Measurements from ENCODE around the gene CLTB. TPM values are rescaled to one million over a fixed set of nuclear protein-coding genes. Genes with fewer than 3 reads are reported as not detected.

Gene CLTB
- total and polyA plus RNA-seq, 10 of the 15 experiments (the other 5 are each of a cell fraction or from before 2014, with no cell fraction given), result 1.6 to 52.8 (median 36.9) TPM

DNA sequence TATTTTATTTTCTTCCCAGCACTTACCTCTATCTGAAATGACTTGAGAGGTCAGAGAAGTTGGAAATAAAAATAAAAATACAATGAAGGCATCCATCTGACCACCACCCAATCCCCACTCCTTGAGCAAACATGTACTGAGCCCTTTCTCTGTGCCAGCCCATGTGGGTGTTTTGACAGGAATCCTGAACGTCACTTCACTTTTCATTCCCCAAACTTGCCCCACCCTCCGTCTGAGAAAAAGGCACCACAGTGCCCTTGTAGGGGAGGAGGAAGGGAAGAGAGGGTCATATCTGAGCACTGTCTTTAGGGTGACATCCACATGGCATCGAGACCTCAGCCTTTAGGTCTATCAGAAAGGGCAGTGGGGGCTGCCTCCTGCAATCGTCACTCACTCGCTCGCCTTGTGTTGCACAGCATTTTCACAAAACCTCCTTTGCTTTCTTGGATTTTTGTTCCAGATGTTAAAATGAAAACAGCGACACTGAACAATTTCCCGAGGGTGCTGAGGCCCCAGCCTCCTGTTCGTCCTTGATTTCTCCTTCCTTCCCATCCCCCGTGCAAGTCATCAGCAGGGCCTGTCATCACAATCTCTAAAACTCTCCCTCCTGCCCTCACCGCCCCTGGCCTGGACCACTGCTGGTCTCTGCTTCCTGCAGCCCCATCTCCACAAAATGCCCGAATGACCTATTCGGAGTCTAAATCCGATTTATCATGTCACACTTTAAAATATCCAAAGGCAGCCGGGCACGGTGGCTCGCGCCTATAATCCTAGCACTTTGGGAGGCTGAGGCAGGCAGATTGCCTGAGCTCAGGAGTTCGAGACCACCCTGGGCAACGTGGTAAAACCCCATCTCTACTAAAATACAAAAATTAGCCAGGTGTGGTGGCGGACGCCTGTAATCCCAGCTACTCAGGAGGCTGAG, 14.8 kb downstream of the CLTB start (continued):
- TF ChIP-seq, protein P1, sequence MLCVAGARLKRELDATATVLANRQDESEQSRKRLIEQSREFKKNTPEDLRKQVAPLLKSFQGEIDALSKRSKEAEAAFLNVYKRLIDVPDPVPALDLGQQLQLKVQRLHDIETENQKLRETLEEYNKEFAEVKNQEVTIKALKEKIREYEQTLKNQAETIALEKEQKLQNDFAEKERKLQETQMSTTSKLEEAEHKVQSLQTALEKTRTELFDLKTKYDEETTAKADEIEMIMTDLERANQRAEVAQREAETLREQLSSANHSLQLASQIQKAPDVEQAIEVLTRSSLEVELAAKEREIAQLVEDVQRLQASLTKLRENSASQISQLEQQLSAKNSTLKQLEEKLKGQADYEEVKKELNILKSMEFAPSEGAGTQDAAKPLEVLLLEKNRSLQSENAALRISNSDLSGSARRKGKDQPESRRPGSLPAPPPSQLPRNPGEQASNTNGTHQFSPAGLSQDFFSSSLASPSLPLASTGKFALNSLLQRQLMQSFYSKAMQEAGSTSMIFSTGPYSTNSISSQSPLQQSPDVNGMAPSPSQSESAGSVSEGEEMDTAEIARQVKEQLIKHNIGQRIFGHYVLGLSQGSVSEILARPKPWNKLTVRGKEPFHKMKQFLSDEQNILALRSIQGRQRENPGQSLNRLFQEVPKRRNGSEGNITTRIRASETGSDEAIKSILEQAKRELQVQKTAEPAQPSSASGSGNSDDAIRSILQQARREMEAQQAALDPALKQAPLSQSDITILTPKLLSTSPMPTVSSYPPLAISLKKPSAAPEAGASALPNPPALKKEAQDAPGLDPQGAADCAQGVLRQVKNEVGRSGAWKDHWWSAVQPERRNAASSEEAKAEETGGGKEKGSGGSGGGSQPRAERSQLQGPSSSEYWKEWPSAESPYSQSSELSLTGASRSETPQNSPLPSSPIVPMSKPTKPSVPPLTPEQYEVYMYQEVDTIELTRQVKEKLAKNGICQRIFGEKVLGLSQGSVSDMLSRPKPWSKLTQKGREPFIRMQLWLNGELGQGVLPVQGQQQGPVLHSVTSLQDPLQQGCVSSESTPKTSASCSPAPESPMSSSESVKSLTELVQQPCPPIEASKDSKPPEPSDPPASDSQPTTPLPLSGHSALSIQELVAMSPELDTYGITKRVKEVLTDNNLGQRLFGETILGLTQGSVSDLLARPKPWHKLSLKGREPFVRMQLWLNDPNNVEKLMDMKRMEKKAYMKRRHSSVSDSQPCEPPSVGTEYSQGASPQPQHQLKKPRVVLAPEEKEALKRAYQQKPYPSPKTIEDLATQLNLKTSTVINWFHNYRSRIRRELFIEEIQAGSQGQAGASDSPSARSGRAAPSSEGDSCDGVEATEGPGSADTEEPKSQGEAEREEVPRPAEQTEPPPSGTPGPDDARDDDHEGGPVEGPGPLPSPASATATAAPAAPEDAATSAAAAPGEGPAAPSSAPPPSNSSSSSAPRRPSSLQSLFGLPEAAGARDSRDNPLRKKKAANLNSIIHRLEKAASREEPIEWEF (IDR thresholded peaks at IDR 0.05; ENCODE audit: insufficient replicate concordance, low read depth, low read length), result no peak
- no peak for TF ChIP-seq MEF2A (IDR thresholded peaks at IDR 0.05; ENCODE audit: insufficient read depth, low read depth, low read length)
- TF ChIP-seq, protein P2, sequence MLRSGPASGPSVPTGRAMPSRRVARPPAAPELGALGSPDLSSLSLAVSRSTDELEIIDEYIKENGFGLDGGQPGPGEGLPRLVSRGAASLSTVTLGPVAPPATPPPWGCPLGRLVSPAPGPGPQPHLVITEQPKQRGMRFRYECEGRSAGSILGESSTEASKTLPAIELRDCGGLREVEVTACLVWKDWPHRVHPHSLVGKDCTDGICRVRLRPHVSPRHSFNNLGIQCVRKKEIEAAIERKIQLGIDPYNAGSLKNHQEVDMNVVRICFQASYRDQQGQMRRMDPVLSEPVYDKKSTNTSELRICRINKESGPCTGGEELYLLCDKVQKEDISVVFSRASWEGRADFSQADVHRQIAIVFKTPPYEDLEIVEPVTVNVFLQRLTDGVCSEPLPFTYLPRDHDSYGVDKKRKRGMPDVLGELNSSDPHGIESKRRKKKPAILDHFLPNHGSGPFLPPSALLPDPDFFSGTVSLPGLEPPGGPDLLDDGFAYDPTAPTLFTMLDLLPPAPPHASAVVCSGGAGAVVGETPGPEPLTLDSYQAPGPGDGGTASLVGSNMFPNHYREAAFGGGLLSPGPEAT (IDR thresholded peaks at IDR 0.05; ENCODE audit: low read depth), result no peak
- TF ChIP-seq, protein P3, sequence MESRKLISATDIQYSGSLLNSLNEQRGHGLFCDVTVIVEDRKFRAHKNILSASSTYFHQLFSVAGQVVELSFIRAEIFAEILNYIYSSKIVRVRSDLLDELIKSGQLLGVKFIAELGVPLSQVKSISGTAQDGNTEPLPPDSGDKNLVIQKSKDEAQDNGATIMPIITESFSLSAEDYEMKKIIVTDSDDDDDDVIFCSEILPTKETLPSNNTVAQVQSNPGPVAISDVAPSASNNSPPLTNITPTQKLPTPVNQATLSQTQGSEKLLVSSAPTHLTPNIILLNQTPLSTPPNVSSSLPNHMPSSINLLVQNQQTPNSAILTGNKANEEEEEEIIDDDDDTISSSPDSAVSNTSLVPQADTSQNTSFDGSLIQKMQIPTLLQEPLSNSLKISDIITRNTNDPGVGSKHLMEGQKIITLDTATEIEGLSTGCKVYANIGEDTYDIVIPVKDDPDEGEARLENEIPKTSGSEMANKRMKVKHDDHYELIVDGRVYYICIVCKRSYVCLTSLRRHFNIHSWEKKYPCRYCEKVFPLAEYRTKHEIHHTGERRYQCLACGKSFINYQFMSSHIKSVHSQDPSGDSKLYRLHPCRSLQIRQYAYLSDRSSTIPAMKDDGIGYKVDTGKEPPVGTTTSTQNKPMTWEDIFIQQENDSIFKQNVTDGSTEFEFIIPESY (IDR thresholded peaks at IDR 0.05), result no peak
- TF ChIP-seq GABPA (IDR thresholded peaks at IDR 0.05; ENCODE audit: low read depth), result no peak
- TF ChIP-seq WRNIP1 (IDR thresholded peaks at IDR 0.05; ENCODE audit: borderline replicate concordance, low read depth, low read length), result no peak
- TF ChIP-seq HDAC2 (IDR thresholded peaks at IDR 0.05), result no peak
- TF ChIP-seq YBX1 (IDR thresholded peaks at IDR 0.05), result no peak

Measured in GM12878 (cell line).